ENCODE measurements around the gene TTLL5. TPM values are rescaled to one million over a fixed set of nuclear protein-coding genes. Genes with fewer than 3 reads are reported as not detected.

Gene TTLL5
- total and polyA plus RNA-seq, 9 of the 15 experiments (the other 6 are each of a cell fraction or from before 2014, with no cell fraction given) = 4.1 to 18.9 (median 12.6) TPM

DNA sequence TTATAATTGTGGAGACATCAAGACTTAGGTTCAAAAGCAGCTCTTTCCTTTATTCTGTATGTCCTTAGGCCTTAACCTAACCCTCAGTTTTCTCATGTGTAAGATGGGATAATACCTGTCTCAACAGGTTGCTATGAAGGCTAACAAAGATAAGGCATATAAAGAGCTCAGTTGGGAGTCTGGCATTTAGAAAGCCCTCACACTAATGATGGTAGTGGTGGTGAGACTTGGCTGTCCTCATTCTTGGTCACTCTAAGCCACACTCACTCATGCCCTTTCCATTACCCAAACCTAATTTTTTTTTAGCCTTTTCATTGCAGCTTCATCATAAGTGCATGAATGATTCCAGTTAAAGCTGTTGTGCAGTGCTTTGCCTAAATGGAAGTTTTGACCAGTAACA is 183.4 kb downstream of the TTLL5 start:
- no peak overlapping the region for H3K27ac ChIP-seq (ENCODE audit: extremely low read depth, low read depth, low read length)
- no peaks in the 10 kb centered on the region for H3K36me3 ChIP-seq (ENCODE audit: control insufficient read depth, insufficient read depth, low read length)
- no peaks in the 10 kb centered on the region for H3K9me1 ChIP-seq (ENCODE audit: control insufficient read depth, insufficient read depth, low read length)
- H3K79me2 ChIP-seq (ENCODE audit: control insufficient read depth, insufficient read depth, low read length) = no peaks in the 10 kb centered on the region
- ATAC-seq (no peak), FAIRE-seq (no peak), DNase-seq (ENCODE audit: extremely low read depth in 1 of 4, low spot score in 3 of 4) (no peak)
- intact Hi-C loops (cut with micrococcal nuclease) = no loop called here
- ChIA-PET CTCF (ENCODE audit: low intra/inter-chr PET ratio) (no interaction called here), POLR2A (interaction anchor here (0.9 to 1.1 kb wide), 3 partner anchors 16 to 142 kb away, joined by 3 to 4 read pairs (median 3); no protein-coding TSS in a partner anchor)
- no peak overlapping the region for H2AFZ ChIP-seq (ENCODE audit: low read depth, low read length)
- H3K4me2 ChIP-seq (ENCODE audit: insufficient read depth, low read length) = no peak overlapping the region
- H3K4me3 ChIP-seq = no peak overlapping the region
- no peaks in the 10 kb centered on the region for H3K27me3 ChIP-seq (ENCODE audit: control insufficient read depth in 2 of 2, insufficient read depth in 2 of 2, low read length in 2 of 2)
- in situ Hi-C loops (cut with MboI) = no loop called here
- H3K9ac ChIP-seq (ENCODE audit: insufficient read depth in 1 of 2, low read depth in 2 of 2, low read length in 2 of 2) = no peak overlapping the region
- TF ChIP-seq, protein P1, sequence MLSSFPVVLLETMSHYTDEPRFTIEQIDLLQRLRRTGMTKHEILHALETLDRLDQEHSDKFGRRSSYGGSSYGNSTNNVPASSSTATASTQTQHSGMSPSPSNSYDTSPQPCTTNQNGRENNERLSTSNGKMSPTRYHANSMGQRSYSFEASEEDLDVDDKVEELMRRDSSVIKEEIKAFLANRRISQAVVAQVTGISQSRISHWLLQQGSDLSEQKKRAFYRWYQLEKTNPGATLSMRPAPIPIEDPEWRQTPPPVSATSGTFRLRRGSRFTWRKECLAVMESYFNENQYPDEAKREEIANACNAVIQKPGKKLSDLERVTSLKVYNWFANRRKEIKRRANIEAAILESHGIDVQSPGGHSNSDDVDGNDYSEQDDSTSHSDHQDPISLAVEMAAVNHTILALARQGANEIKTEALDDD (IDR thresholded peaks at IDR 0.05) = no peak
- TF ChIP-seq TAF9B (IDR thresholded peaks at IDR 0.05; ENCODE audit: partially characterized antibody) (no peak), SOX6 (IDR thresholded peaks at IDR 0.05) (no peak), NKRF (IDR thresholded peaks at IDR 0.05; ENCODE audit: borderline replicate concordance) (no peak), DPF2 (IDR thresholded peaks at IDR 0.05) (no peak), TEAD4 (IDR thresholded peaks at IDR 0.05; ENCODE audit: low read length) (no peak), TEAD4 (CRISPR knock-in tag; IDR thresholded peaks at IDR 0.05; ENCODE audit: borderline replicate concordance) (no peak), BCL6 (CRISPR knock-in tag; IDR thresholded peaks at IDR 0.05) (no peak)
- no peaks in the 10 kb centered on the region for H3K9me3 ChIP-seq (replicated peaks; ENCODE audit: control insufficient read depth, insufficient read depth, low read depth, low read length)
- no peaks in the 10 kb centered on the region for H4K20me1 ChIP-seq (replicated peaks; ENCODE audit: control insufficient read depth, insufficient read depth, low read length)
- peaks cover 0 to 13% of the 10 kb centered on the region in 2 experiments; a peak in 3 of 5 replicates for H3K4me1 ChIP-seq (replicated peaks in 1 of 2; ENCODE audit: control insufficient read depth in 2 of 2, insufficient read depth in 2 of 2, low read length in 2 of 2)
- BruUV-seq (replicated peaks) = no TSS peak
